Fibroblast of lung (primary cell): ENCODE measurements around the gene SORBS1.

Experiments used
- EZH2 ChIP-seq: IDR thresholded peaks from 2 replicates; pipeline ENCODE4 v1.5.1; 2012; ENCODE audit warnings: low read length, control low read depth, mild to moderate bottlenecking; ENCODE audit errors: missing control alignments
- TF ChIP-seq, protein P1 (sequence below), 2 donors: IDR thresholded peaks in 1 of 2; conservative IDR thresholded peaks in 1 of 2; 1 replicate in 1 of 2; 2 replicates in 1 of 2; pipeline ENCODE4 v1.5.1; 2011 to 2012; ENCODE audit warnings: low read length in 2 of 2, control low read depth in 1 of 2, inconsistent platforms in 1 of 2, low read depth in 1 of 2, mild to moderate bottlenecking in 1 of 2

DNA sequence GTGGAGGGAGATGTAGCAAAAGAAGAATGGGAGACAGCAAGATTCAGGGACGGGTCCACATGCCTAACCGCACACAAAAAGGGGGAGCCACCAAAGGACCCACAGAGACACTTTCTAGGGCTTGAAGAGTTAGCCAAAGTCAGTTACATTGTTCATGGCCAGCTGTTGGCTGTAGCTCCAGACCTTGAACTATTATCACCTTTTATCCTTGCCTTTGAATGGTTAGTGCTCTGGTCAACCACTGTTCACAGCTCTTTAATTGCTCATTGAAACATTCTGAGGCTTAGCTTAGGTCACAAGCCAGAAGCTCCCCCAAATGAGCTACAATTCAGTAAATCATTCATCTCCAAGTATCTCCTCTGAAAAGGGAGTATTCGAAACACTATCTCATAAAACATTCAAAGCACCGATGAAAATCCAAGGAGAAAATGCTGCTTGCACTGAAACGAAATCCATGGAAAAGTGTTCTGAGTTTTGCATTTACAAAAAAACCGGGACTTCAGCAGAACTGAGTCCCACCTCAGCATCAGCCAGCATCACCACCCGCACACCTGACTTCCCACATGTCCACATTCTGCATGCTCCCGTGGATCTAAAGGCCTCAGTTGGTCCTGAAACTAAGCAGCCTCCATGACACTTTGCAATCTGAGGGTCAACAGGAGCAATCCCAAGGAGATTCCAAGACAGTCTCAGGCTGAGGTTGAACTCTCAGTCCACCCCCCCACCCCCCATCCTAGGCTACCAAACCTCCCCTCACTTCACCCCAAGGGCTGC is 4.0 kb downstream of the SORBS1 start:
- TF ChIP-seq, protein P1, sequence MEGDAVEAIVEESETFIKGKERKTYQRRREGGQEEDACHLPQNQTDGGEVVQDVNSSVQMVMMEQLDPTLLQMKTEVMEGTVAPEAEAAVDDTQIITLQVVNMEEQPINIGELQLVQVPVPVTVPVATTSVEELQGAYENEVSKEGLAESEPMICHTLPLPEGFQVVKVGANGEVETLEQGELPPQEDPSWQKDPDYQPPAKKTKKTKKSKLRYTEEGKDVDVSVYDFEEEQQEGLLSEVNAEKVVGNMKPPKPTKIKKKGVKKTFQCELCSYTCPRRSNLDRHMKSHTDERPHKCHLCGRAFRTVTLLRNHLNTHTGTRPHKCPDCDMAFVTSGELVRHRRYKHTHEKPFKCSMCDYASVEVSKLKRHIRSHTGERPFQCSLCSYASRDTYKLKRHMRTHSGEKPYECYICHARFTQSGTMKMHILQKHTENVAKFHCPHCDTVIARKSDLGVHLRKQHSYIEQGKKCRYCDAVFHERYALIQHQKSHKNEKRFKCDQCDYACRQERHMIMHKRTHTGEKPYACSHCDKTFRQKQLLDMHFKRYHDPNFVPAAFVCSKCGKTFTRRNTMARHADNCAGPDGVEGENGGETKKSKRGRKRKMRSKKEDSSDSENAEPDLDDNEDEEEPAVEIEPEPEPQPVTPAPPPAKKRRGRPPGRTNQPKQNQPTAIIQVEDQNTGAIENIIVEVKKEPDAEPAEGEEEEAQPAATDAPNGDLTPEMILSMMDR (conservative IDR thresholded peaks at IDR 0.05 in 1 of 2, IDR thresholded peaks at IDR 0.05 in 1 of 2; ENCODE audit: low read depth in 1 of 2, low read length in 2 of 2) = no peak
- no peak for TF ChIP-seq EZH2
